HL-60 (cell line): ENCODE results near the gene PACRG.

Source experiments
- DNase-seq, 2 experiments: peaks; one replicate each; pipeline ENCODE4 v3.0.0-alpha.2; 2010 to 2020; ENCODE audit warnings: low read depth in 1 of 2, low spot score in 1 of 2
- H3K27ac ChIP-seq: fragments of 250-450 bp; sonication (Bioruptor Pico); replicated peaks from 2 replicates; pipeline ENCODE4 v1.5.1; 2020; ENCODE audit warnings: mild to moderate bottlenecking, moderate library complexity
- H3K27me3 ChIP-seq: fragments of 250-450 bp; sonication (Bioruptor Pico); 2 replicates; pipeline ENCODE4 v1.5.1; 2021; ENCODE audit warnings: mild to moderate bottlenecking, moderate library complexity; ENCODE audit not compliant: insufficient read depth, poor library complexity, severe bottlenecking
- H3K4me3 ChIP-seq: replicated peaks from 2 replicates; pipeline ENCODE4 v1.5.1; 2011; ENCODE audit warnings: mild to moderate bottlenecking, control low read depth, low read length; ENCODE audit not compliant: insufficient read depth
- CTCF ChIP-seq: IDR thresholded peaks from one replicate; pipeline ENCODE4 v1.5.1; 2011; ENCODE audit warnings: low read length, control low read depth, inconsistent platforms; ENCODE audit not compliant: insufficient read depth
- GABPA ChIP-seq: IDR thresholded peaks from 2 replicates; pipeline ENCODE4 v1.6.1; 2012; ENCODE audit warnings: low read depth
- POLR2AphosphoS5 ChIP-seq: IDR thresholded peaks from 2 replicates; pipeline ENCODE4 v1.6.1; 2012; ENCODE audit warnings: low read depth
- REST ChIP-seq: IDR thresholded peaks from 2 replicates; pipeline ENCODE4 v1.6.1; 2012; ENCODE audit warnings: low read depth; ENCODE audit not compliant: insufficient replicate concordance
- SPI1 ChIP-seq: IDR thresholded peaks from 2 replicates; pipeline ENCODE4 v1.6.1; 2012; ENCODE audit warnings: low read depth, mild to moderate bottlenecking, borderline replicate concordance

The PACRG gene

GRCh38 chr6:162863821-162864220 lies 136.0 kb downstream of the PACRG start:
- no peaks in the 10 kb centered on the region for H3K27me3 ChIP-seq
- no peak overlapping the region for H3K4me3 ChIP-seq
- no peak for TF ChIP-seq REST
- TF ChIP-seq GABPA: no peak
- TF ChIP-seq POLR2AphosphoS5: no peak
- TF ChIP-seq CTCF: no peak
- TF ChIP-seq SPI1: no peak
- DNase-seq: no peak
- H3K27ac ChIP-seq: no peak overlapping the region

GRCh38 chr6:162864911-162865310 lies 137.1 kb downstream of the PACRG start:
- H3K27ac ChIP-seq: no peak overlapping the region
- TF ChIP-seq SPI1: no peak
- TF ChIP-seq CTCF: no peak
- no peak for TF ChIP-seq GABPA
- TF ChIP-seq REST: no peak
- TF ChIP-seq POLR2AphosphoS5: no peak
- no peak overlapping the region for H3K4me3 ChIP-seq
- no peaks in the 10 kb centered on the region for H3K27me3 ChIP-seq
- no peak for DNase-seq

- Histone ChIP-seq H3K27me3 (no peaks in the 10 kb centered on the region), H3K27ac (no peak overlapping the region), H3K4me3 (no peak overlapping the region)
- no peak for DNase-seq
- no peak for TF ChIP-seq POLR2AphosphoS5
- no peak for TF ChIP-seq CTCF
- no peak for TF ChIP-seq REST
- TF ChIP-seq GABPA: no peak
- TF ChIP-seq SPI1: no peak
Observed at GRCh38 chr6:162866656-162867055, 138.9 kb downstream of the PACRG start.
